Measurements from ENCODE around the gene CKAP5.

CKAP5 gene

DNA sequence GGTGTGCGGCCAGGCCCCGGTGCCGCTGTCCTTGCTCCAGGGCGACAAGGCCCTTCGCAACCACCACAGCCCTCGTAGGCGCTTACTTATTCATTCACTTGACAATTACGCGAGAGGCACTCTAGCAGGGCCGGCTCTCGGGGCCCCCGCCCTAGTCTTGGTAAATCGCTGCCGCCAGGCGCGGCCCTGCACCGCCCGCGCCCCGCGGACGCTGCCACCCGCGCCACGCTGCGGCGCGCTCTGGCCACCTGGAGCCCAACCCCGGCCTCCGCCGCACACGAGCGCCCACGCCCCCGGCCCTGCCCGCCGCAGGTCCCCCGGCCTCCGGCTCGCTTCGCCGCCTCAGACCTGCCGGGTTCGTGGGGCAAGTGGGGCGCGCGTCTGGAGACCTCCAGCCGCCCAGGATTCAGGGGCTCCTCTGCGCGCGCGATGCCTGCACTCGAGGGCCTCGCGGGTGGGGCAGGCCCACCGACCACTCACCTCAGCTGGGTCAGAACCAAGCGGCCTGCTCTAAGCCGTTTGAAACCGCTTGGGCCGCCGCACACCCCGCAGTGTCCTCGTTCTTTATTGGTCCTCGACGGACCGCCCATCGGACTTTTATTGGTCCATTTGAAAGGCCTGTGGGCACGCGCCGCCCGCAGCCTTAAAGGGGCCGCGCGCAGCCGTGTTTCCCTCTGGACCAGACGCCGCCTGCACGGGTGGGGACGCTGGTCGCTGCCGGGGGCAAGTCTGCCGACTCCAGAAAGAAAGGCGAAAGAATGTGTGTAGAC lies at the start of gene CKAP5:
Gene CKAP5 (minus strand): TSS at position 541 of the 770 bp plus-strand sequence. CDS start 25,049 bp downstream, outside the sequence.
- peak; percentile 94 for DNase-seq (ENCODE audit: low spot score)

DNA sequence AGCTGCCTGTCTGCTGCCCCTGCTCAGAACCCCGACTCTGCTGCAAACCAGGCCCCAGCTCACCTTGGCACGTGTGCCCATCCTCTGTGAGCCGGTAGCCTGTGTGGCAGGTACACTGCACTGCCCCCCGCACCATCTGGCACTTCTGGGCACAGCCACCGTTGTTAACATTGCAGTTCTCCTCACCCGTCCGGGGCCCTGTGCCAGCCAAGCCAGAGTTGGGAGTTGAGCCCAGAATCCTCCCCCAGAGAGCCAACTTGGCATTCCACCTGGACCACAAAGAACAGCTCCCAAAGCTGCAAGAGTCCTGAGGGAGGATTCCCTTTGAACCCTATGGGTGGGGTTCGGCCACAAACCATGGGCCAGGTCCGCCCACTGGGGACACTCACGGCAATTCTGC lies 49.7 kb upstream of the CKAP5 start:
- no peak for DNase-seq (ENCODE audit: low spot score)

DNA sequence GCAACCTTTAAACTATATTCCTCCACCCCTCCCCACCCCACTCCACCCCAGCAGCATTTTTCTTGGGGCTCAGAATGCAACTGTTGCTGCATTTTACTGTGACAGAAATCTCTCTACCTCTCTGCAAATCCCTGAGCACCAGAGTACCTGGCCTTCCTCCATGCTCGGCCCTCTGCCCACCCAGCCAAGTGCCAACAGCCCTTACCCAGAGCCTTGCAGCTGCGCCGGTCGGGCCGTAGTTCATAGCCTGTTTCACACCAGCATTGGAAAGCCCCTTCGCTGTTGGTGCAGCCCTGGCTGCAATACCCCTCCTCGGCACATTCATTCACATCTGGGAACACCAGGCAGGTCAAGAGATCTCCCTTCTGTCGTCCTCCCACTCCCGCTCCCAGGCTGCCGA lies 48.9 kb upstream of the CKAP5 start:
- DNase-seq (ENCODE audit: low spot score), result no peak

DNA sequence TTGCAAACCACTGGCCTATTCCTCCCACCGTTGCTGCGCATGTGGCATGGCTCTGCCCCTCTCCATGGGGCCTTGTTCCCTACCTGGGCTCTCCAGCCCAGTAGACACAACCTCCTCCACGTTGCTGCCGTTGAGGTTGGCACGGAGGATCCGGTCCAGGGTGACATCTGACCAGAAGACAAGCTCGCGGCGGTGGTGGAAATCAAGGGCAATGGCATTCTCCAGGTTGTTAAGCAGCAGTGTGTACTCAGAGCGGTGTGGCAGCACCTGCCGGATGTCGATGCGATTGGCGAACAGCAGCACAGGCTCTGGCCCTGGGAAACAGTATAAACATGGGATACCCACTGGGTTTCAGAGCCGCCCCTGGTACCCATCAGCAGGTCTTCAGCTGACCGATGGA lies 48.4 kb upstream of the CKAP5 start:
- no peak for DNase-seq (ENCODE audit: low spot score)

DNA sequence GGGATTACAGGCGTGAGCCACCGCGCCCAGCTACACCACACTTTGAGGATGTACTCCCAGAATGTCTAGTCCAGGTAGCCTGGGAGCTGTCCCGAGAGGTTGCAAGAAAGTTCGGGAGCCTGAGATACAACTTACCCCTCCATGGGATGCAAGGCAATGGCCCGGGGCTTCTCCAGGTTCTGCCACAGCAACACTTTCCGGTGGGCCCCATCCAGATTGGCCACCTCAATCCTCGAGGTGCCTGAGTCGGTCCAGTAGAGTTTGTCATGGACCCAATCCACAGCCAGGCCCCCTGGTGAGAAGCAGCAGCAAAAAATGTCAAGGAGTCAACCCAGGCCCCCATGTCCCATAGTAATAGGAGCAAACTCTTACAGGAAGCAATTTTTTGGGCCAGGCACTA lies 46.8 kb upstream of the CKAP5 start:
- DNase-seq (ENCODE audit: low spot score), result no peak

DNA sequence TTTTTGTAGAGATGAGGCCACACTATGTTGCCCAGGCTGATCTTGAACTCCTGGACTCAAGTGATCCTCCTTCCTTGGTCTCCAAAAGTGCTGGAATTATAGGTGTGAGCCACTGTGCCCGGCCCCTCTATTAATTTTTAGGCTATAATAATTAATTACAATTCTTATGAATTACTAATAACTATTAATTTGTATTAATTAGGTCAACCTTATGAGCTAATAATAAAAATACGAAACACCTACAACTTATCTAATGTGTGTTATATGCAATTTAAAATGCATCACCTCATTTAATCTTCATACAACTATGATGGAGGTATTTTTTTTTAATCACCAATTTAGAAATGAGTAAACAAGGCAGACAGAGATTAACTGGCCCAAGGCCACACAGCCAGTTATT lies 46.0 kb upstream of the CKAP5 start:
- DNase-seq (ENCODE audit: low spot score), result no peak

DNA sequence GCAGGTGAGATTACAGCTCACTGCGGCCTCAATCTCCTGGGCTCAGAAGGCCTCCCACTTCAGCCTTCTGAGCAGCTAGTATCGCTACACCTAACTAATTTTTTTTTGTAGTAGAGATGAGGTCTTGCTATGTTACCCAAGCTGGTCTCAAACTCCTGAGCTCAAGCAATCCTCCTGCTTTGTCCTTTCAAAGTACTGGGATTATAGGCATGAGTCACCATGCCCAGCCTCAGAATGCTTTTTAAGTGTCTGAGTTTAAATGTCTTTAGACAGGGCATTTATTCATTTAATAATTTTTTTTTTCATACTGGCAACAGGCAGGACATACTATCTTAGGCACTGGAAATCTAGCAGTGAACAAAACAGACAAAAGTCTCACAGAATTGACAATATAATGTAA lies 44.6 kb upstream of the CKAP5 start:
- DNase-seq (ENCODE audit: low spot score), result no peak

DNA sequence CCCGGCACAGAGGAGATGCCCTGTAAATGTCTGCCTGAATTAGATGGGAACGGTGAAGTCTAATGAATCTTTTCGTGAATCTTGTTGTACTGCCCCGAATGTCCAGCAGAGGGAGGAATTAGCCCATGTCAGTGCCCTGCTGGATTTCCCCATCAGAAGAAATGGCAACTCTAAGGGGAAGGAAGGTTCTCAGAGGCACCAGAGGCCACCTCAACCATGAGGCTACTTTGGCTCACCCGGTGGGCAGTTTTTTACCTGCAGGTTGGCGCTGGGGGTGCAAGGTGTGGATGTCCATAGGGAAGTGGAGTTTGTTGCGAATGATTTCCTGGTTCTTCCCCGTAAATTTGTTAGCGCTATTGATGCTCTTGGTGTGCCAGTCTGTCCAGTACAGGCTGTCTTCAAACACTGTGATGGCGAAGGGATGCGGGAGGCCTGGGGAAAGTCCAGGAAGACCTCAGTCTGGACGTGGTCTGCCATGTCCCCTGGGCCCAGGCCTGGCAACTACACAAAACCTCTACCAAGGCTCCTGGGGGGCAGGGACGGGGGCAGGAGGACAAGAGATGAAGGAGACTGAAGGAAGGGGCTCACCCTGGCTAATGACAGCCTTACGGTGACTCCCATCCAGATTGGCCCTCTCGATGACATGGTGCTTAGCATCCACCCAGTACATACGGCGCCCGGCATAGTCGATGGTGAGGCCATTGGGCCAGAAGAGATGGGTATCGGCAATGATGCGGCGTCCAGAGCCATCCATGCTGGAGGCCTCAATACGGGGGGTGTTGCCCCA lies 43.8 kb upstream of the CKAP5 start:
- DNase-seq (ENCODE audit: low spot score), result peak; percentile 87

DNA sequence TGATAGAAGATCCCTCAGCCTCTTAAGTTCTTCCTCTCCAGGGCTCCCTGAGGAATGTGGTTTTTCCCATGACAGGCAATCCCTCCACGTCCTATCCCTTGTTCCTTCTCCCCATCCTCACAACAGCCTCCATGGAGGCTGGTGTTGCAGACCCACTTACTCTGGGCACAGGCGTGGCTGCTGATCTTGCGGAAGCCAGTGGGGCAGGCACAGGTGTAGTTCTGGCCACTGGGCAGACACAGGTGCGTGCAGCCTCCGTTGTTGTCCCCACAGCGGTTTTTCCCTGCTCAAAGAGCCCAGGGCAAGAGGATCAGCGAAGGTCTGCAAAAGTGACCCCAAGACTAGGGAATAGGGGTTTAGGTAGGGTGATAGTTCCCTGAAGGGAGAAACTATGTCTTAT lies 43.2 kb upstream of the CKAP5 start:
- no peak for DNase-seq (ENCODE audit: low spot score)

DNA sequence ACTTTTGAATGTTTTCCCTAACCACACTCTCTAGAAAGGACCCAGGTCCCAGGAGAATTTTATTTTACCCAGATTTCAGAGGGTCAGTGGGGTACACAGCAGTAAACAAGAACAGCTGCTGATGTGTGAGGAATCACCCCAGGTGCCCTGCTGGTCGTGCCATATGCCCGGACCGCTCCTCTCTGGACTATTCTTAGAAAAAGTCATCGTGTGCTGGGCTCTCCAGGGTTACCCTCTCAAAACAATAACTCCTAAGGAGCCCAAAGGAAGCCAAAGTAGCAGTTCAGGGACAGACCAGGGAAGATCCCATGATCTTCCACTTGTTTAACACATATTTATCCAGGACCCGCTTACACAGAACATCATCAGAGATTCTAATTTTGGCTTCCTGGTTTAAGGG lies 42.6 kb upstream of the CKAP5 start:
- no peak for DNase-seq (ENCODE audit: low spot score)

DNA sequence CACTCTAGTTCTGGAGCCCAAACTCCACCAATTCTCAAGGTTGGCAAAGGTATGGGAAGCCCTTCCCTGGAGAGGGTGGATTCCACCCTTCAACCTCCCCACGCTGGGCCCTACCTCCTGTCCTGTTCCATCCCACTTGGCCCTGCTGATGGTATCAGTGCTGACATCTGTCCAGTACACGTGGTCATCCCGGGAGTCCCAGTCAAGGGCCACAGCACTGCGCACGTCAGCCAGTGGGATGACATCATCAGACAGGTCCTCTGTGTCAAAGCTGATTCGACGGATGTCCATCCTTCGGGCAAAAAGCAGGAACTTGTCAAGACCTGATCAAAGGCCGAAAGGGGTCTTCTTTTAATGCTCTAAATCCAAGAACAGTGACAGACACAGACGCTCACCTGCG lies 40.1 kb upstream of the CKAP5 start:
- no peak for DNase-seq (ENCODE audit: low spot score)

DNA sequence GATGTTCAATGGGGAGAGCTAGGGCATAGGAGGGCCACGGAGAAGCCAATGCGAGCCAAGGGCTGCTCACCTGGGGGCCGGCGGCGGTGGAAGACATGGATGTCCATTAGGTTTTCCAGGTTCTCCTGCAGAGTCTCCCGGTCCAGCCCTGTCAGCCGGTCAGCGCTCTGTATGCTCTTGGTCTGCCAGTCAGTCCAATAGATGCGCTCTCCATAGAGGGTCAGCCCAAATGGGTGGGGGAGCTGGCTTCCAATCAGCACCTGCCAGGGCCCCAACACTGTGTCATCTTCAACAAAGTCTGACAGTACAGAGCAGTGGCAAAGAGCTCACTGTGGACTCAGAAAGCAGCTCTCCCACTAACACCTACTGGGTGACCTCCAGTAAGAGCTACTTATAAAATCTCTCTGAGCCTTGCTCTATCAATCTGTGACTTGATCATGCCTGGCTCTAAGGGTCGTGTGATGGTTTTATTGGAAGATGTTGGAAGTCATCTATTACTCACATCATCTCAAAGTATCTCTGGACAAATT lies 33.0 kb upstream of the CKAP5 start:
- no peak for DNase-seq (ENCODE audit: low spot score)

DNA sequence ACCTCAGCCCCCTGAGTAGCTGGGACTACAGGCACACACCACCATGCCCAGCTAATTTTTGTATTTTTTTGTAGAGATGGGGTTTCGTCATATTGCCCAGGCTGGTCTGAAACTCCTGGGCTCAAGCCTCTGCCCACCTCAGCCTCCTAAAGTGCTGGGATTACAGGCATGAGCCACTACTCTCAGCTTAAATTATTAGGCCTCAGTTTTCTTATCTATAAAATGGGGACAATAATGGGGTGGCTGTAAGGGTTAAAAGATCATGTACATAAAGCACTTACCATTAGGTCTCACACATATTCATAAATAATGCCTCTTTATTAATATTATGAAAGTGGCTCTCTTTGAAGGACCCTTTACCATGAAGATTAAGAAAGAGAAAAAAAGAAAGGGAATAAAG lies 31.5 kb upstream of the CKAP5 start:
- DNase-seq (ENCODE audit: low spot score), result no peak

DNA sequence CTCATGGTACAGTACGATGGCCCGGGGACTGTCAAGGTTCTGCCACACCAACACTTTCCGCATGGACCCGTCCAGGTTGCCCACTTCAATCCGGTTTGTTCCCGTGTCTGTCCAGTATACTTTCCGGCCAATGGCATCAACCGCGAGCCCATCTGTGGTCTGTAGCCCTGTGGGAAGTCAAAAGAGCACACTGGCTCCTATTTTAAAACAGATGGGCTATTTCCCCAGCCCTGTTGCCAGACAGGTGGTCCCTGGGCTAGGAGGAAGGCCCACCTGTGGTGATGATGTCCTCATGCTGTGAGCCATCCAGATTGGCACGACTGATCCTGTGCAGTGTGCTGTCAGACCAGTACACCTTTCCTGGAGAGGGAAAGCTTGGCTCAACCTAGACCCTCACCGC lies 30.4 kb upstream of the CKAP5 start:
- DNase-seq (ENCODE audit: low spot score), result no peak

DNA sequence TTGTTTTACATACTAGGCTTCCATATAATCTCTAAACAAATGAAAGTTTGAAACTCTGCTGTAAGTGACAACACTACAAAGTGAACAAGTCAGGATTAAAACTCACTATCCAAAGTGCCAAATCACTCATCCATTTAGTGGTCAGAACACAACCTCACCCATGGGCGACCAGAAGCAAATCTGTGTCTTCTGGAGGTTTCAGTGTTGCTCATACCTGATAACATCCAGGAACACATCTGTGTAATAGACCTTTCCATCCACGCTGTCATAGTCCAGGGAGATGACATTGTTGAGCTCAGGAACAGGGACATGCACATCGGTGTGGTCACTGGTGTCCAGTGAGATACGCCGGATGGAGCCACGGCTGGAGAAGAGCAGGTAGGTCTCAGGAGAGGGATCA lies 28.5 kb upstream of the CKAP5 start:
- DNase-seq (ENCODE audit: low spot score), result no peak

DNA sequence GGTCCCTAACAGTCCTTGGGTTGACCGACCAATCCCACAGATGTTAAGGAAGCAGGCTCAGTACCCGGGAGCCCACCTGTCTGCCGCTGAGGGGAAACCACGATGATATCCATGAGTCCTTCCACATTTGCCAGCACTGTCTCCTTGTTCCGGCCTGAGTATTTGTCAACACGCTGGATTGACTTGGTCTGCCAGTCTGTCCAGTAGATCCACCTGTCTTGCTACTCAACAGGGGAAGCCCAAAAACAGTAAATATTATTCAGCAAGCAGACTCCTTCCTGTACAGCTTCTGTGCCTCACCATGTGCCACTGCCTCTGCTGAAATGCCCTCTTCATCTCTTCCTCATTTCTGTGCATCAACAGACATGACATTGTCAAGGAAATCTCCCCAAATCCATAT lies 22.8 kb upstream of the CKAP5 start:
- DNase-seq (ENCODE audit: low spot score), result no peak

DNA sequence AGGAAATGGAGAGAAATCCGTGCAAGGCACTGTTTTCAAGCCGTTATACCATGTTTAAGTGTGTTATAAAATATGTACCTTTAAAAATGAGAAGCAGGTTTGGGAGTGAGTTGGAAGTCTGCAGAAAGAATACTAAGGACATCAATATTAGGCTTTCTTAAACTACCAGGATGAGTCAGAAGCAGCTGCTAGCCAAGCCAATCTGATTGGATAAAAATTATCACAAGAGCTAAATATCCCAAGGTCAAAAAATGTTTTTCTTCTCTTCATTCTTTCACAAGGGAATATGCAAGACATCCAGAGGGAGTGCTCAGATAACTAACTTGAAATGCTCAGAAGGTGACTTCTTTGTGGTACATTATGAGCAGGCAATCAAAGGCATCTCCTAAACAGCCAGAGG lies 19.3 kb upstream of the CKAP5 start:
- DNase-seq (ENCODE audit: low spot score), result no peak

DNA sequence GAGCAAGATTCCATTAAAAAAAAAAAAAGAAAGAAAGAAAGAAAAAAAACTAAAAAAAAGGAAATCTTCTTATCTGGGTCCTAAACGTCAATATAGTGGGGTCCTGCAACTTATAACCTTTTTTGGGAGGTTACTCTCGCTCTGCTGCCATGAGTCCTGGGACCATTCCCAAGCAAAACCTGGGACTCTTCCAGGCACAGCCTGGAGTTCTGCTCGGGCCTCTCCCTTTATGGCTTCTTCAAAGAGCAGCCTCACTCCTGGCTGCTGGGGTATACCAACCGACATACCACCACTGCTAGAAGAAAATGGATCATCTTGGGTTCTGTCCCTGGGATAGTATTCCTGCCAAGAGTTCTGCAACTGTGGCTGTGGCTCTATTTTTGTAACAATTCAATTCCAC lies 14.1 kb upstream of the CKAP5 start:
- no peak for DNase-seq (ENCODE audit: low spot score)

DNA sequence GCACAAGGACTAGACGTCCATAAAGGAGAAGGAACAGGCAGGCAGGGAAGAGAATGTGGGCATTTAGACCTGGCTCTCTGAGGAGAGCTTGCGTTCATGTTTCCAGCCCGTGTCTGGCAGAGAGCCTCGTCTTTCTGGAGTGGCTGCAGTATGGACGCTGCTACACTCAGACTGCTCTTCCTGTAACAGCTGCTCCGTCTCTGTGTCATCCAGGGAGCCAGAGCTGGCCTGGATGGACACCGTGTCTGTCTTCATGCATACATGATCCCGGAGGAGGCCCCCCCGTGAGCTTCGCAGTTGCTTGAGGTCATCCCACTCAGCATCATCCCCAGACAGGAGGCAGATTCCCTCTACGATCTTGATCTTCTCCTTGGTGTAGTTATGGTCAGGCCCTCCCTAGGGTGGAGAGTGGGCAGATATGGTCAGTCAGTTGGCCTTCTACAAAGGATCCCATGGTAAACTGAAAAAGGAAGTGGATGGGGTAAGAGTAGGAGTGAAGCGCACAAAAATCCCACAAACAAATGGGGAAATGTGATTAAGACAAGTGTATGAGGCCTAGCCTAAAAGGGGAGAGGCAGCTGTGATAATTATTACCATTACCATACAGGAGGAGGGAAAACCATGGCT lies 13.0 kb upstream of the CKAP5 start:
- no peak for DNase-seq (ENCODE audit: low spot score)

DNA sequence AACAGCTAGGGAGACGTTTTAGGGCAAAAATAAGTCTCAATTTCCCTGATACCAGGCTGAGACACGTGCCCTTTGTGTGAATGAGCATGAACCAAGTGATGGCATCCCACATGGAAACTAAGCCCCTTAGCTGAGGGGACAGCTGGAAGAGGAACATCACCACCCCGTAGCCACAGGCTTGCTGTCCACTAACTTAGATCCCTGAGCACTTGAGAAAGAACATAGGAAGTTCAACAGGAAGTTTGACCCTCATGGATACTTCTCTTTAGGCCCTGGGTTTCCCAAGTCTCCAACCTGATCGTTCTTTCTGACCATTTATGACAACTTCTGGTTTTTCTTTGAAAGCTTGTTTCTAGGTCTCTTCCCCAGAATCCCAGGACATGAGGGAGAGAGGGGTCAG lies 11.6 kb upstream of the CKAP5 start:
- no peak for DNase-seq (ENCODE audit: low spot score)

DNA sequence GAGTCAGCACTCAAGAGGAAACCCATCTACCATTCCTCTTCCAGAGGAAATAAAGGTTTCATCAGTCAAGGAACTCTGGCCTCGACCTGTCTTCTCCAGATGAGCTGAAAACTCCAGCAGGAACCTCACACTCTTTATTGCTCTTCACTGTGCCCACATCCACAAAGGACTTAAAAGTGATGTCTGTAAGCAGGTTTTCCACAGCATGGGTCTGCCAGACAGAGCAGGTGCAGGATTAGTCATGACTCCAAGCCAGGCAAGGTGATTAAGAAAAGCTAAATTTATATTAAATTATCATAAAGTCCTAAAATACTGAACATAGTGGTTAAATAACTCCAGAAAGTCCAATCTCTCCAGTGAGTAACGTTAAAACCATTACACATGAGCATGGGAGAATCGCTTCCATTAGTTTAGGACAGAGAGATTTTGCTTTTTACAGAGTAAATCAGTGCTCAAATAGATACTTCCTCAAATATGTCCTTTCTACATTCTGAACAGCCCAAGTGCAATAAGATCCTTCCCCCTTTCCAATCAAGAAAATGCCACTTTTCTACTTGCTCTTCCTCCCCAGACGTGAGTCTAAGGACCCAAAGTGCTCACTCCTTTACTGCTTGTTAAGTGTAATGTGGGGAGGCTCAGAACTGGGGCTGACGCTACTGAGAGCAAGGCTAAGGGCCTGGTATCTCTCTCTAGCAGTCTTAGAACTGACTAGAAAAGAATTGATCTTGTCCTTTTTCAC lies 10.7 kb upstream of the CKAP5 start:
- DNase-seq (ENCODE audit: low spot score), result no peak

DNA sequence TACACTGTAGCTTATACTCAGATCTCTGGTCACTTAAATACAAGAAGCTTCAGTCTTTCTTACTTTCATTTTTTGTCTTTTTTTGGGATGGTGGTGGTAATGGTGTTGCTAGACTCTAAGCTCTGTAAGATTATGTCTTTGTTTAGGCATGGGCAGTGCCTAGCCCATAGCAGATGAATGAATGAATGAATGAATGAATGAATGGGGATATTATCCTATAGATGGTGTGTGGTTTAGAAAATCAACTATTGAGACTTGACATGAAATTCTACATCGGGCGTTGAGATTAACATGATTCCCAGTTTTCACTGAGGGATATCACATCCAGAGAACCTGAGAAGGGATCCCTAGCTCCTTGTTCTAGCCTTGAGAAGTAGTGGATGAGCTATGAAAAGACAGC lies 9.8 kb upstream of the CKAP5 start:
- DNase-seq (ENCODE audit: low spot score), result no peak

Data from NAMALWA (cell line).